HG02973 (cell line): ENCODE measurements around the gene BCO1.
"Not testable (repeated sequence)": the region's sequence is repeated elsewhere in the genome, so short reads cannot be mapped to it uniquely, and the experiment has no call there.

ENCODE experiments used
- ATAC-seq: cut with Tn5 transposase; IDR thresholded peaks from one replicate; pipeline ENCODE4 v1.9.1; 2021; ENCODE audit warnings: moderate library complexity; ENCODE audit not compliant: unreplicated experiment

BCO1 gene

DNA sequence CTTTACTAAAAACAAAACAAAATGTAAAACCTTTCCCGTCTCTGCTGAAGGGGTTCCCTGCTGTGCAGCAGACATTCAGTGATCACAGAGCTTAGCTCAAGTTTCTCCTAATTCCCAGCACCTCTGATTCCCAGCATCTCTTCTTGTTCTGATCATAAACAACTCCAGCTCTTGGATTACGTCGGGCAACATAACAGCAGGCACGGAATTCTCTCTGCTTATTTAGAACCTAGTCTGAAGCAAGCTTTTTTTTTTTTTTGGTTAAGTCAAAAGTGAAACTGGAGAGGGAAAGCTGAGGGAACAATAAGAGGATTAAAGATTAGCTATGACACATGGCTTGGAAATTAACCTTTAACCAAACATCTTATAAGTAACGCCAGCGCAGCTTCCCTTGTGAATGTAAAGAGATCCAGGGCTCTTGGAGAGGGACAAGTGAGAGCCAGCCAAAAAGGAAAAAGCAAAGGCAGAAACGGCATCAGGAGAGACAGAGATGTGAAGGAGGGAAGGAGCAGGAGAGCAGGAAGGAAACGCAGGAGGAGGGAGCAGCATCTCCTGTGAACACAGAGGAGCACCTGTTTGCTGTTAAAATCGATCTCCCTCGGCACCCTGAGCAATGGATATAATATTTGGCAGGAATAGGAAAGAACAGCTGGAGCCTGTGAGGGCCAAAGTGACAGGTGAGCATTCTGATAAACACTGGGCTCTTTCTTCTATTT is at the start of gene BCO1:
Gene BCO1 (plus strand): TSS at position 394 of the 716 bp plus-strand sequence. CDS start 220 bp downstream, at position 614.
- no peak for ATAC-seq

DNA sequence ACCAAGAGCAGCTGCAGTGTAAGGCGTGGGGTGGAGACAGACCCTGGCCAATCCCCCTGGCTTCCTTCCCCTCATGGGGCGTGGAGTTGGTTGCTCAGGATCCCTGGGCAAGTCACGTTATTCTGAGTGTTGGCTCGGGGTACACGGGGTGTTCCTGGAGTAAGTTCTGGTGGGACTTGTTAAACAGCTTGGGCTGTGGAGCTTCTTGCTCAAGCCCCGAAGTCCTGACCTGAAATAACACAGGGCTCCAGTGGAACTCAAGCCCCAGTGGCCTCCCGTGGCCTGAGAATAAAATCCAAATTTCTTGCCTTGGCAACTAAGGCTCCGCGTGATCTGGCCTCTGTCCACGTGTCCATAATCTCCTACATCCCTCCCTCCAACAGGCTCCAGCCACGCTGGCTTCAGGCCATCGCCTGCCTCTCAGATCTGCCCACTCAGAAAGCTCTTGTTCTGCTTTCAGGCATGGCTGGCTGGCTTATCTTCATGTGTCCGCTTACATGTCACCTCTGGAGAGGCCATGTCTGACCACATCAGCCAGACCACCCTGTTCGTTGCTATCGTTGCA is 49.3 kb upstream of the BCO1 start:
- no peak for ATAC-seq

- ATAC-seq = no peak
Observed at GRCh38 chr16:81190667-81191066, 47.8 kb upstream of the BCO1 start.

DNA sequence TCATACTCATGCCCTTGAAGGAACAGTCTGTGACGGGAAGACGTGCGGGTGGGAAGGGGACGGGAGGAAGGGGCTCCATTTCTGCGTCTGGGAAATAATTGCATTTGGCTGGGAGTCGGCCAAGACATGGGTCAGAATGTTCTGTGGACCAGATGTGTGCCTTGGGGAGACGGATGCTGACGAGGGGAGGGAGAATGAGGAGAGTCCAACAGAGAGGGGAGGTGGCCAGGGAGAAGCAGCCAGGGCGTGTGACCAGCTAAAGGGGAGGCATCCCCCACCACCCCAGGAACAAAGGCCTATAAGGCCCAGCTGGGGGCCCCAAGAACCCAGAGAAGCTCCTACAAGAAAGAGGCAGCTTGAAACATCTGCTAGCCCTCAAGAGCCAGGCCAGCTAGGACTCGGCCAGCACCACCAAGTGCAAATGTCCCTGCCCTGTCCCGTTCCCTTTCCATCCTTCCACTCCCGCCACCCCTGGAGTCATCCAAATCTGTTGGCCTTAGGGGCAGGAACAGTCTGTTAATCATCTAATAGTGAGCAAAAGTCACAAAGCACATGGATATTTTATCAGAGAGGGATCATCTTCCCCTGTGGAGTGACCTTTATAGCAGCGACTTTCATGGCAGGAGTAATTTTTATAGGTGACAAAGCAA is 42.5 kb upstream of the BCO1 start:
- no peak for ATAC-seq

DNA sequence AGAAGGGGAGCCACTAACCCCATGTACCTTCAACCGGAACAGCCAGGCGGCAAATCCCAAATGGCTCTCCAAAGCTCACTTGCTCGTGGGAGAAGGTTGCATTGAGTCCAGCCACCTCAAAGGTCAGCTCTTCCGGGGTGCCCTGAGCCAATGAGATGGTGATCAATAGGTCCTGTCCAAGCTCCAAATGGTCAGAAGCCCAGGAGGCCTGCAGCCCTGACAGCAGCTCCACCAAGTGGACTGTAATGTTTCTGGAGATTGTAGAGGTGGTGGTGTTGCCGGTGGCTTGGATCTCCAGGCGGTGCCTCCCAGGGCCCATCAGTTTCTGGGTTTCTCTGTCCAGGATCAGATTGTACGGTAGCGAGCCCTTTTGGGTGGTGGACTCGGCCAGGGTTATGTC is 39.9 kb upstream of the BCO1 start:
- no peak for ATAC-seq

DNA sequence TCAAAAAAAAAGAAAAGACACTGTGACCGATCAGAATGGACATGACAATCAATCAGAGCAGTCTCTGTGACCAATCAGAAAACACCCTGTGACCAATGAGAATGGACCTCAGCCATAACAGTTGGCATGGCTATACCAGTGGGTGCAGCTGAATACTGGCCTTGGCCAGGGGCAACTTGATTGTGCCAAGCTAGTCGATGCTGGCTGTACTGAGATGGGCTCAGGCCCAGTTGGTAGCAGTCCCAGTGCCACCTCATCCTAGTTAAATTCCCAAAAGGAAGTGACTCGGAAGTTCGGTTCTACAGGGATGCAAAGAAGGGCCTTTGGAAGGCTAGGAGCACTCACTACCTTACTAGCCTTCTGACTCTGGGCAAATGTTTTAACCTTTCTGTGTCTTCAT is 37.2 kb upstream of the BCO1 start:
- ATAC-seq = no peak

- no peak for ATAC-seq
Observed at GRCh38 chr16:81204798-81205680, 33.5 kb upstream of the BCO1 start.

DNA sequence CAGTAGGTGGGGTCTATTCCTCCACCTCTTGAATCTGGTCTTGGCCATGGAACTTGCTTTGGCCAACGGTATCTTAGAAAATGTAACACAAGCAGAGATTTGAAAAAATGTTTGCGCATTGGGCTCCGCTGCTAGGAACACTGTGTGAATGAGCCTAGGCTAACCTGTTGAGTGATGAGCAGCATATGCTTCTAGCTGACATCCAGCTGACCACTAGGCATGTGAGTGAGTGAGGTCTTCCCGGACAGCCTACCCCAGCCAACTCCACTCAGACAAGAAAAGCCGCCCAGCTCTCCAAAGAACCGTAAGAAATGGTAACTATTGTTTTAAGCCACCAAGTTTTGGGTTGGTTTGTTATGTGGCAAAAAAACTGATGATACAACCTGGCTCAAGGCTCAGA is 31.4 kb upstream of the BCO1 start:
- no peak for ATAC-seq

DNA sequence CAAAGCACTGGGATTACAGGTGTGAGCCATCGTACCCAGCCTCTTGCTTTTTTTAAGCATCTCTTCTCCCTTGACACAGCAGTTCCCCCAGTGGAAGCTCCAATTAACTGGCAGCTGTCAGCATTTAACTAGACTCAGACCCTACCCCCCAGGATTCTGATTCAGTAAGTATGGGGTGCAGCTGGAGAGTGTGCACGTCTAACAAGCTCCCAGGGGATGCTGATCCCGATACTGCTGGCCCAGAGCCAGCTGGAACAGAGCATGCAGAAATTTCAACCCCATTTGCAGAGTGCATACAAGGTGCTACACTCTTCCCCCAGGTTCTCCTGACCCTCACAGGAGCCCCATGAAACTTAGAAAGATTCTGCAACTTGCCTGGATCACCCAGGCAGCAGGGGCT is 27.7 kb upstream of the BCO1 start:
- no peak for ATAC-seq

GRCh38 chr16:81212830-81213465 is 25.5 kb upstream of the BCO1 start:
- no peak for ATAC-seq

DNA sequence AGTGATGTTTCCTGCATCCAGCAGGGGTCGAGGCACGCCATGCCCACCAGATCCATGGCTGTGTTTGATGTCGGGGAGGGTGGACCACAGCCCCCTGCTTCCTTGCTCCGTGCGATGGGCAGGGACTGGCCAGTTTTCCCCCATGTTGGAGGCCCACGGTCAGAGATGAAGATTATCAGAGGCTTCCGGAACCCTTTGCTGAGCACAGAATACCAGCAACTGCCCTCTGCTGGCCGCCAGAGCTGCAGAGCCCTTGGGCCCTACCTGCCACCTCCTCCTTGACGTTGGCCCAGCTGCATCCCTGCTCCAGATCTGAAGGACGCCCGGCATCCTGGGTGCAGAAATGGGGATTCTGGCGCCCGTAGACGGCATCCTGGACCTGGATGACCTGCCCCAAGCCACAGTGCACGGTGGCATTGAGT is 23.7 kb upstream of the BCO1 start:
- ATAC-seq = no peak

DNA sequence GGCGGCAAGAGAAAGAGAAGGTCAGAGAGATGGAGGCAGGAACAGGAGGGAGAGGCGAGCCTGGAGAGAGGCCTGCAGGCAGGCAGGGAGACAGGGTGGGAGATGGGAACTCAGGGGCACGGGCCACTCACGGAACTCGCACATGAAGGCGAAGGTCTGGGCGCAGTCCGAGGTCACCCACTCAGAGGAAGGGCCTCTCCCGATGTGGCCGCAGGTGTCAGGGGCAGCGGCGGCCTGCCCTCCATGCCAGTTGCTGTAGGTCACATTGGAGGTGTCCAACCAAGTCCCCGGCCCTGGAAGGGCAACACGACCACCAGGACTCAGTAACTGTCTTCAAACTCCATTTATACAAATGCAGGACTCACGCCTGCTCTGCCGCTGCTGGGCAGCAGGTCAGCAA is 22.4 kb upstream of the BCO1 start:
- ATAC-seq = no peak

GRCh38 chr16:81216706-81217105 is 21.8 kb upstream of the BCO1 start:
- no peak for ATAC-seq

- ATAC-seq = no peak
Observed at GRCh38 chr16:81219151-81219550, 19.3 kb upstream of the BCO1 start.

GRCh38 chr16:81220349-81220748 is 18.1 kb upstream of the BCO1 start:
- ATAC-seq = no peak

DNA sequence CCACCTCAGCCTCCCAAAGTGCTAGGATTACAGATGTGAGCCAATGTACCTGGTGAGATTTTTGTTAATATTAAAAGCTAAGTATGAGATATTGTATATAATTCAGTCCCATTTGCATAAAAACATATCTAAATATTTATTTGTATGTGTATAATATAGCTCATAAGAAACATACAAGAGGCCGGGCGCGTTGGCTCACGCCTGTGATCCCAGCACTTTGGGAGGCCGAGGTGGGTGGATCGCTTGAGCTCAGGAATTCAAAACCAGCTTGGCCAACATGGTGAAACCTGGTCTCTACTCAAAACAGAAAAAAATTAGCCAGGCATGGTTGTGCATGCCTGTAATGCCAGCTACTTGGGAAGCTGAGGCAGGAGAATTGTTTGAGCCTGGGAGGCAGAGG is 16.8 kb upstream of the BCO1 start:
- ATAC-seq = no peak

DNA sequence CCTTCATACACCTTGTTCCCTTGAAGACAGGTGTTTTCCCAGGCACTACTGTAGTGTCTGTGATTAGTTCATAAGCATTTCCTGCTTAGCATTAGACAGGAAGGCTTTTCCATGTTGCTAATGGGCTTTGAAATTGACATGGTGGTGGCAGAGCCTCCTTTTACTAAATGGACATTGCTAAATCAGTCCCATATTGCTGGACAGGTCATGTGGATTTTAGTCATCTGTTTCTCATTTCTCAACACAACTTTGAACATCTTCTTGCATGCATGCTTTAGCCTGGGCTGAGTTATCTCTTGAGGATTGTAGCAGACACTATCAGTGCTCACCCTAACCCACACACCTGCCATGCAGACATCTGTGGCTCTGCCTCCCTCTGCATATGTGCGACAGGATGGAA is 13.7 kb upstream of the BCO1 start:
- no peak for ATAC-seq

- ATAC-seq = not testable (repeated sequence)
Observed at GRCh38 chr16:81225697-81226096, 12.8 kb upstream of the BCO1 start.

- ATAC-seq = no peak
Observed at GRCh38 chr16:81227785-81228184, 10.7 kb upstream of the BCO1 start.

DNA sequence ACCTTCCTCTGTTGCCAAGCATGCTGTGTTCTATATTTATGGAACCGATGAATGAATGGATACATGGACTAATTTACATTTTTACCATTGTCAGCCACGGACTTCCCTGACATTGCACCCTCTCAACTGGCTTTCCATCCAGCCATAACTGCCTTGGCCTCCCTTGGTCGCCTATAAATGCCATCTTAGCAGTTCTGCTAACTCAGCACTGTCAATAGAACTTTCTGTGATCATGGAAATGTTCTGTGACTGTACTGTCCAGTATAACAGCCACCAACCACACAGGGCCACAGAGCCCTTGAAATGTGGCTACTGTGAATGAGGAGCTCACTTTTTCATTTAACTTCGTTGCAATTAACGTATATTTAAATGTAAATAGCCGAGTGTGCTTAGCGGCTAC is 8.7 kb upstream of the BCO1 start:
- ATAC-seq = no peak

- no peak for ATAC-seq
Observed at GRCh38 chr16:81231014-81231413, 7.5 kb upstream of the BCO1 start.
